Measurements from ENCODE around the gene TECPR2.

The TECPR2 gene

DNA sequence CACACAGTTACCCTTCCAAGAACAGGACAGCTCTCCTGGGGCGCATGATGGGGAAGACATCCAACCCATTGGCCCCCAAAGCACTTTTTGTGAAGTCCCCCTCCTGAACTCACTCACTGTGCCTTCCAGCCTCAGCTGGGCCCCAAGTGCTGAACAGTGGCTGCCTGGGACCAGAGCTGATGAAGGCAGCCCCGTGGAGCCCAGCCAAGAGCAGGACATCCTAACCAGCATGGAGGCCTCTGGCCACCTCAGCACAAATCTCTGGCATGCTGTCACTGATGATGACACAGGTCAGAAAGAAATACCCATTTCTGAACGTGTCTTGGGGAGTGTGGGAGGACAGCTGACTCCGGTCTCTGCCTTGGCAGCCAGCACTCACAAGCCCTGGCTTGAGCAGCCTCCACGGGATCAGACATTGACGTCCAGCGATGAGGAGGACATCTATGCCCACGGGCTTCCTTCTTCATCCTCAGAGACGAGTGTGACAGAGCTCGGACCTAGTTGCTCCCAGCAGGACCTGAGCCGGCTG is 72.0 kb downstream of the TECPR2 start:
- DNase-seq = no peak

DNA sequence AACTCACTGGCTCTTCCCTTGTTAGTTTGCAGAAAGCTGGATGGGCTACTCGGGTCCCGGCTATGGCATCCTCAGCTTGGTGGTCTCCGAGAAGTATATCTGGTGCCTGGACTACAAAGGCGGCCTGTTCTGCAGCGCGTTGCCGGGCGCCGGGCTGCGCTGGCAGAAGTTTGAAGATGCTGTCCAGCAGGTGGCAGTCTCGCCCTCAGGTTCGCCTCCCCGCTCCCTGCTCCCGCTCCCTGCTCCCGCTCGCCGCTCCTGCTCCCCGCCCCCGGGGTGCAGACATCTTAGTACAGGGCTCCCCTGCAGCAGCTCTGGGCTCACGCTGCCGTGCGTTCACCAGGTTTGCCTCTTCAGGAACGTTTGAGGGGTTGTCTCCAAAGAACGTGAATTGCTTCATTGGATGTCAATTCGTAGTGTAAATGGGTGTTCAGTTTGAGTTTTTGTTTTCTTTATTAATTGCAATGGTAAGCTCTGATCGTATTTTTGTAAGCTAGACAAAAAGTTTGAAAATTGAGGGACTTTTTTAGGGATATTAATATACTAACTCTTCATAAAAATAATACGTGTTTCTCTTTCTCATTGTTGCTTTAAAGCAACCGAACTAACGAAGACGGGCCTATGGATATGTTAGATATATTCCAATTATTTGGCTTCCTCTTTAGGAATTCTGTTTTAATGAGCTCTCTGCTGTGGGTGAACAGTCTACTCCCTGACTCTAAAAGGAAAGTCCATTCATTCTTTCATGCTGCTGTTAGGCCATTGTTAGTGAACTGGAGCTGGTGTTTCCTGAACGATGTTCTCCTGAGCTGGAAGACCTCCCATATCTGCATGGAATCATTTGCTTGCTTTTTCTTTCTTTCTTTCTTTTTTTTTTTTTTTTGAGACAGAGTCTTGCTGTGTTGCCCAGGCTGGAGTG is 75.5 kb downstream of the TECPR2 start:
- peak; percentile 80 for DNase-seq

DNA sequence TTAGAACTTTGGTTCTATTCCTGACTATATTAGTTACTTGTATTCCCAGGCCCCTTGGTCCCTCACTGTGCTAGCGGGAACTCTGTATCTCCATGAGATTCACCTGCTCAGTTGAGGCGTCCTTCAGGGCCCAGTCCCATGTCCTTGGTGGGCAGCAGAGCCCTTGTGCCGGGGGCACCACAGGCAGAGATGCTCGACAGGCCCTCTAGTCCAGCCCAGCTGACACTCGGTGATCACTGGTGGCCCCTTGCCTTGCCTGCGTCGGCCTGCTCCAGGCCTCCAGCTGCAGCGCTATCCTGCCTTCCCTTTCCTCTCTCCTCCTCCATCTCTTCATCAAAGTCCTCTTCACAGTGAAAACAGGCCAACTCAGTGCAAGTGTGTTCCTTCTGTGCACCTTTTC is 76.8 kb downstream of the TECPR2 start:
- DNase-seq = no peak

DNA sequence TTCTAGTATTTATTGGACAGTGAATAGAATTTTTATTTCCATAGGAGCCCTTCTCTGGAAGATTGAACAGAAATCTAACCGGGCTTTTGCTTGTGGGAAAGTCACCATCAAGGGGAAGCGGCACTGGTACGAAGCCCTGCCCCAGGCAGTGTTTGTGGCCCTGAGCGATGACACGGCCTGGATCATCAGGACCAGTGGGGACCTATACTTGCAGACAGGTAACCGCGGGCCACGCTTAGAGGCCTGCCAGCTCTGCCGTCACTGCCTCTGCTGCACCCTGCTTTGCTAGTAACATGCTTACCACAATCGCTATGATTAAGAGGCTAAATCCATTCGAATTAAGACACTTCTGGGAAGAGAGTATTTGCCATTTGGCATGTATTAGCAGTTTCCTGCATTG is 77.7 kb downstream of the TECPR2 start:
- no peak for DNase-seq

DNA sequence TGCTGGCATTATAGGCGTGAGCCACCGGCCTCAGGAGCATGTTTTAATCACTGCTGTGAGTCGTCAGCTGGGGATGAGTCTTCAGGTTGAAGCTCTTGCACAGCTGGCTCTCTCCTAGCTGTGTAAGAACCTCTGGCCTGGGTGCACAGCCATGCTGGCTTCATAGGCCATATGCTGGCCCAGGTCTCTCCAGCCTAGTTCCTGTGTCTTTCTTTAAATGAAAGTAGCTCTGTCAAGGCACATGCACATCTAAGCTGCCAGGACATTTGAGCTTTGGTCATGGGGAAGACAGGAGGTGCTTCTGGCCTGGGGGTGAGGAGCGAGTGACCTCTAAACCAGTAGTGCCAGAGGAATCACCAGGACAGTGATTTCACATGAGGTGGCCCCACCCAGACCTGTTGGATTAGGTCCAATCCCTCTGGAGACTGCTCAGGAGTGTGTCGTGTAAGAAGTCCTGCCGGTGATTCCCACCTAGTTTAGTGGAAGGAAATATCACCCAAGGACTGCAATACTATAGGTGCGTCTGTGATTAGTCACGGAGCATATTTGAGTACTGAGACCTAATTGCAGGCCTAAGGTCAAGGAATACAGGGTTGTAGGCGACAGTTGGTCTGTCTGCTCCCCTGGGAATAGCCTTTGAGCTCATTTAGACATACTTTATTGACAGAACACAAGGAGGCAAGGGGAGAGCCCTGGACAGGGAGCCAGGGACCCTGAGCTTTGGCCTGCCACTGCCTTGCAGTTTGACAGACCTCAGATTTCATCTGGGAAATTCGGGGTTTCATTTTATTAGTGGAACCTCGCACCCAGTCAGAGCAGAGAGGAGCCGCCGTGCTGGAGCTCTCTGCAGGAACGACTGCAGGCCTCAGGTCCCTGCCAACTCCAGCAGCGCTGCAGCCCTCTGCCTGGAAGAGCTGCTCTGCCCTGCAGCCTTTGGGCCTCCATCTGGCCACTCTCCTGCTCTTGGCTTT is 79.8 kb downstream of the TECPR2 start:
- no peak for DNase-seq

DNA sequence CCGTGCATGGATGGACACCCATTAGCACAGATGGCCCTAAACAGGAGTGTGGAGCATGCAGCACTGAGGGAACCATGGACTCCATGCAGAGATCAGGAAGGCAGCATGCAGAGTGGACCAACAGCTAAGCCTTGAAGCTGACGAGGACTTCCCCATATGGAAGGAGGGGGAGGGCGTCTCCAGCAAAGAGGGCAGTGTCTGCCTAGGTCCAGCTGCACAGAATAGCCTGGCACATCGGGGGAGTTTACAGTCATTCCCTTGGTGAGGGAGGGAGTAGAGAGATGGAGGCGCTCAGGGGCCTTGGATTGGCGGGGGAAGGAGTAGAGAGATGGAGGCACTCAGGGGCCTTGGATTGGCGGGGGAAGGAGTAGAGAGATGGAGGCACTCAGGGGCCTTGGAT is 82.3 kb downstream of the TECPR2 start:
- DNase-seq = no peak

DNA sequence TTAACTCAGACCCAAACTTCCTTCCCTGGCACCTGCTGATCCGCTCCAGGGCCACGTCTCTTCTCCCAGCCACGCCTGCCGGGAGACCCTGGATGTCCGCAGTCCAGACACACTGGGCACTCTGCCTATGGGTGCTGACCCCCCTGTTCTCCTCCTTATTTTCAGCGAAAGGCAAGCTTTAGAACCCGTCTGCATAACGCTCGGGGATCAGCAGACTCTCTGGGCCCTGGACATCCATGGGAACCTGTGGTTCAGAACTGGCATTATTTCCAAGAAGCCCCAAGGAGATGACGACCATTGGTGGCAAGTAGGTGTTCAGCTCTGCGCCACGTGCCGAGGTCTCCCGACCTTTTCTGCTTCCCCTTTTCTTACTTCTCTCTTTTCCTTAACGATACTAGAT is 82.9 kb downstream of the TECPR2 start:
- no peak for DNase-seq

DNA sequence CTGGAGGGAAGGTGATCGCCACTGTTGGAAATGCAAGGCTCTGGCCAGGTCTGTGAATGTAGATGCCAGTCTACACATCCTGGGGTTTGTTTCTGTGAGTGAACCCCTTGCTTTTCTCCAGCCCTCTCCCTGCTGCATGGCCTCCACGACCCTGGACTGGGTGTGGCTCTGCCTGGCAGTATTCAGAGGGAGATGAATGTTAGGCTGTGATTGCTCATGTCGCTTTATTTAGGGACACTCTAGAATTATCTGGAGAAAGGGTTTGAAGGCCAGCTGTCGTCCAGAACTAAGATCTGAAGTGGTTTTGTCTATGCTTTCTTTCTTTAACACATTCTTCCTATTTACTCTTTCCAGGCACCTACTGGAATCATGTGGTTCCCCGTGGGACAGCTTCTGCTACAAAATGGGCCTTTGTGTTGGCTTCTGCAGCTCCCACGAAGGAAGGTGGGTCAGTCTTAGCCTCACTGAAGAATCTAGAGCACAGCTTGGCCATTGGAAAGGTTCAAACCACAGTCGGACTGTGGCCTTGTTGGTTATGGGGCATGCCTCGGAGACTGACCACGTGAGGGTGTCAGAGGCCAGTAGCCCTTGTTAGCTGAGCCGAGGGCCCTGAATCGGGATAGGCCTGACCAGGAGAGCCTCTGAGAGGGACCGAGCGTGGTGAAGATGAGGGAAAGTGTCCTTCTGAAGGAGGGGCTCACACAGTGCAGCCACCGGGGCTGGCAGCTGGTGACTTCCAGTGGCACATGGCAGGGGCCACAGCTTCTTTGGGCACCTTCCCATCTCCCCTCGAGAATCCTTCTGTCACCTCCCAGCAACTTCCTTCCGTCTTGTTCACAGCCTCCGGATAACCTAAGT is 87.7 kb downstream of the TECPR2 start:
- DNase-seq = no peak

DNA sequence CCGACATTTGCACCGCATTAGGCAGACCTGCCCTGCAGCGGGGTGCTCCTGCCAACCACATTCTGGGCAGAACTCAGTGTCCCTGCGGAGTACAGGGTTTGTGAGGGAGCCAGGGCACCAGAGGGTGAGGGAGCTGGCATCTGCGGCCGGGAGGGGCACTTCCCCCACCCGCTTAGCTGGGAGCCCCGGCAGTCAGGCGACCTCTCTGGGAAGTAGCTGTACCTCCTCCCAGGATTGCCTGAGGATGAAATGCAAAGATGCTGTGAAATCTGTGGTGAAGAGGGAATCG is 88.3 kb downstream of the TECPR2 start:
- DNase-seq = no peak

DNA sequence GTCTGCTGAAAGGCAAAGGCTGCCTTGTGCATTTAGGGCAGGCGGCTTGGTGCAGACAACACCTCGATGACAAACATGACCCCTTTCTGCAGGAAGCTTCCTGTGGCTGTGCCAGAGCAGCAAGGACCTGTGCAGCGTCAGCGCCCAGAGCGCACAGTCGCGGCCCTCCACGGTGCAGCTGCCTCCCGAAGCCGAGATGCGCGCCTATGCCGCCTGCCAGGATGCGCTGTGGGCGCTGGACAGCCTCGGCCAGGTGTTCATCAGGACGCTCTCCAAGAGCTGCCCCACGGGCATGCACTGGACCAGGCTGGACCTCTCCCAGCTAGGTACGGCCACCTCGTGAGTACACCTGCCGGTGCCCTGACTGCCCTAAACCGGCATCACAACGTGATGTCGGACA is 89.6 kb downstream of the TECPR2 start:
- DNase-seq = no peak

DNA sequence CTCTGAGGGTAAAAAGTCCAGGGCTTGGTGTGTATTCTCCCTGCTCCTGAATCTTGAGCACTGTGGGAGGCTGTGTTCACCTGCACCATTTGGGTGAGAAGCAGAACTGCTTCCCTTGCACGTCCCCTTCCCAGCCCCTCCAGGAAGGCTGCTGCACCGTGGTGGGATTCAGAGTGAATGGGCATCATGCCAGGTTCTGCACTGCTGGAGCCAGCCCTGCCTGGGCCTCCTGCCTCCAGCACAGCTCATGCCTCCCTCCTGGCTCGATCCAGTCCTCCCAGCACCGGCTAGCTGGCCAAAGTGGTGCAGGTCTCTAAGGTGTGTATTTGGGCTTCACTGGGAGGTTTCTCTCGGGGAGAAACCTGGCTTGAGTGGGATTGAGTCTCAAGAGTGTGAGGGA is 92.0 kb downstream of the TECPR2 start:
- DNase-seq = no peak

DNA sequence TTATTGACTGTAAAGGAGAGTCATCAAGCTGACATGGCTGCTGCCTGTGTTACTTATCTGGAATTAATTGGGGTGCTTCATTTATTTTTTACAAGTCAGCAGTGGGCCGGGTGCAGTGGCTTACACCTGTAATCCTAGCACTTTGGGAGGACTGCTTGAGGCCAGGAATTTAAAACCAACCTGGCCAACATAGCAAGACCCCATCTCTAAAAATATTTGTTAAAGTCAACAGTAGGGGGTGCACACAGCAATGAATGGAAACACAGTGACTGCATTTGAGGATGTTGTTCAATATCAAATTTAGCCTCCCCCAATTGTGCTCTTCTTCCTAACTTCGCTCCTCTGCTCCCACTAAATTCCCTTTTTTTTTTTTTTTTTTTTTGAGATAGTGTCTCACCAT is 94.8 kb downstream of the TECPR2 start:
- no peak for DNase-seq

DNA sequence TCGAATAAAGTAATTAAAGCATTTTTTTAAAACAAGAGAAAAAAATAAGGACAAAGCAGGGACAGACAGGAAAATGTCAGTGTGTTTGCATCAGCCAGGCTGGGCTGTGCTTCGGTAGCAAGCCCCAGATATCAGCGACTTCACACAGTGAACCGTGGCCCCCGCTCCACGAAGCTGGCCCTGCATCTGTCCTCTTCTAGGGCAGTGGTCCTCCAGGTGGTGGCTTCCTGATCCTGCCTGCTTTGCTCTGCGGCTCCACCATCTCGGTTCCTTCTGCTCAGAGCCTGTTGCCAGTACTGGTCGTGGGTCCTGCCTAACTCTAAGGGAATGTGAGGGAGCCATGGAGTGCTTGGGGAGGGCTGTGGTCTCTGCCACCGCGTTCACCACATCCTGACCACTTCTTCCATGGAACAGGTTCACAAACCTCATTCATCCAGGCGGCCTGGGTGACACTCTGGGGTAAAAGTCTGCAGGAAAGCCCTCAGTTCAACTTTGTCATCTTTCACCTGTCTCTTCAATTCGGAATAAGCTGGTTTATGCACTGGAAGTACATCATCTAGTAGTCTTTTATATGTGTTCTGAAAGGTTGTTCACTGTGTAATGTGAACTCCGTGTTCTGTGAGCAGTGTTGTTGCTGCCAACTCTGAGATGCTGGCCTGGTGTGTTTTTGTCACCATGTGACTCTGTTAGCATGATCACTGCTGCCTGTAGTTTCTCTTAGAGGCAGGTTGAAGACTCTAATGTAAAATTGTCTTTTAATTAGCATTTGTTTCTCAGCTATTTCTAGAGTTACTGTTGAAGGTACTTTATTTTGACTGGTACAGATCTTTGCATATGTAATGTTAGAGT is 99.0 kb downstream of the TECPR2 start:
- no peak for DNase-seq

DNA sequence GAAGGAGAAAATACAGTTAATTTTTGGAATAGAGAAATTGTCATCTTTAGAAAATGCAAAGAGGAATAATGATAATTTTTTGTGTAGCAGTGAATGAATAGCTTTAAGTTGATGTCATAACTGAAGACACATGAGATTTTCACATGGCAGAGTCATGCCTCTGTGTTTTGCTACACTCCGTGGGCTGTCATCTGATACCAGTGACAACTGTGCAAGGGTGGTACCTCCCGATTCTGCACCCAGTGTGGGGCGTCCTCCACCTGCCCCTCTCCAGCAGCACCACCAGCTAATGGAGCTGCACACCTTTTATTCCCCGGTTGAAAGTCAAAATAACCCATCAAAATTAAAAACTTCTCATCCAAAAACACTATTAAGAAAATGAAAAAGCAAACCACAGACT is 99.7 kb downstream of the TECPR2 start:
- DNase-seq = no peak

DNA sequence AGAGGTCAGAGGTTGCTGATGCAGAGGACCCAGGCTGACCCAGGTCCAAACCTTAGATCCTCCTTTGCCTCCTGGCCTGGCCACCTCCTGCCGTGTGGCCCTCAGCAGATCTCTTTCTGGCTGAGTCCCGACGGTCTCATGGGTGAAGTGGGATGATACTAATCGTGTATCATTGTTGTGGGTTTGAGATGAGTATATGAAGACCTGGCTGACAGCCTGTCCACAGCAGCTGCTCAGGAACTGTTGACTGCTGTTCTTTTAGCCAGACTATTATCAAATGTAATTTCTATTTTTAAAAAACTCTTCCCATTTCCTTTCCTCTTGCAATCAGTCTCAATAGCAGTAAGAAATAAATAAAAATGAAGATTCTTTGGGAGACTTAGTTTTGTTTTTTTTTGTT is 101.3 kb downstream of the TECPR2 start:
- no peak for DNase-seq

DNA sequence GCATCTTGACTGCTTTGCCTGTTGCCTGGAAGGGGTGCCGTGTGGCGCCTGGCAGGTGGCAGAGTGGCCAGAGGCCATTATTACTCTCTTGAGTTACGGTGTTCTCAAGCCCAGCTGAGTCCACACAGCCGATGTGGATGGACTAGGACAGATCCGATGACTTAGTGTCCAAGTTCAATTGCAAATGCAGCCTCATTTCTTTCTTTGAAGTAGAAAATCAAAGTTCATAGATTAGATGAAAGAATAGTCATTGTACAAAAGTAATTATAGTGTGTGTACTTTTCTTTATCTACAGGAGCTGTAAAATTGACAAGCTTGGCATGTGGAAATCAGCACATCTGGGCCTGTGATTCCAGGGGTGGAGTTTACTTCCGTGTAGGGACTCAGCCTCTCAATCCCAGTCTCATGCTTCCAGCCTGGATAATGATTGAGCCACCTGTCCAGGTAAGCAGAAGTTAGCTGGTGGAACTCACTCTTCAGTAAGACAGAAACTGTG is 102.2 kb downstream of the TECPR2 start:
- no peak for DNase-seq

DNA sequence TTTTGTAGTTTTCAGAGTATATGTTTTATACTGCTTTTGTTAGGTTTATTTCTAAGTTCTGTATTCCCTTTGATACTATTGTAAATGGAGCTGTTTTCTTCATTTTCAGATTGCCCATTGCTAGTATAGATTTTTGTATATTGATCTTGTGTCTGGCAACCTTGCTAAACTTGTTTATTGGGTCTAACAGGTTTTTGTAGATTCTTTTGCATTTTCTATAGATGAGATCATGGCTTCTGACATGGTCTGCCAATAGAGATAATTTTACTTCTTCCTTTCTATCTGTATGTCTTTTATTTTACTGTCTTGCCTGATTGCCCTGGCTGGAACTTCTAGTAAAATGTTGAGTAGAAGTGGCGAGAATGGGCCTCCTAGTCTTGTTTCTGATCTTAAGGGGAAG is 106.5 kb downstream of the TECPR2 start:
- no peak for DNase-seq

DNA sequence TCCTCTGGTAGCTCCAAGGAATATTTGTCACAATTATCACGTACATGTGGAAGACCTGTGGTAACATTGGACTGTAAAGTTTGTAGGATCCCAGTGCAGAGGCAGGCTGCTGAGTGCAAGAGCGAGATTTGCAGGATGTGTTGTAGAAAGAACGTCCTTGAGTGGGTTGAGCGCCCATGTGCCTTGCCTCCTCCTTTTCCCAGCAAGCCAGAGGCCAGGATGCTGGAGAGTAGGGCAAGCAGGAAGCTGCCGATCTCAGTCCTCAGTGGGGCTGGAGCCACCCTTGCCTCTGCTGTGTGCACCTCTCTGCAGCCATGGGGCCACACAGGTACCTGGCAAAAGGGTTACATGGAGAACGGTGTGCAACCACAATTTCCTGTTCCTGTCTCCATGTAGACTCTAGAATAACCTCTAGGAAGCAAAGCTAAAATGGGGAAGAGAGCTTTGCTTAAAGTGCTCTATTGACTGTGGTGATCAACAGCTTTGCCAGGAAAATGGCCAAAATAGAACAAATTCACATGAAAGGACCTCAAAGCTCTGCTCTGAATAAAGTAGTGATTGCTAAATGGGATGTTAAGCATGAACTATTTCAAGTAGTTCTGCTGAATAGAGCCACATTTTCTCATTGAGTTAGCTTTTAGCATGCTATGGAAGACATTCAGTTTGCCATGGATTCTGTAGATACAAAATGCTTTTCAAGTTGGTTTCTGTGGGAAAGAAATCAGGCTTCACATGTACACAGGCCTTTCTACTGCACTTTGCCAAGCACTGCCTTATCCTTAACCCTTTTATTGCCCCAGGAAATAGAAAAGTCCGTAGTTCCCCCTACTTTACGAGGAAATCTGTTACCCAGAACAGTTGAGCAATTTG is 109.4 kb downstream of the TECPR2 start:
- DNase-seq = no peak

DNA sequence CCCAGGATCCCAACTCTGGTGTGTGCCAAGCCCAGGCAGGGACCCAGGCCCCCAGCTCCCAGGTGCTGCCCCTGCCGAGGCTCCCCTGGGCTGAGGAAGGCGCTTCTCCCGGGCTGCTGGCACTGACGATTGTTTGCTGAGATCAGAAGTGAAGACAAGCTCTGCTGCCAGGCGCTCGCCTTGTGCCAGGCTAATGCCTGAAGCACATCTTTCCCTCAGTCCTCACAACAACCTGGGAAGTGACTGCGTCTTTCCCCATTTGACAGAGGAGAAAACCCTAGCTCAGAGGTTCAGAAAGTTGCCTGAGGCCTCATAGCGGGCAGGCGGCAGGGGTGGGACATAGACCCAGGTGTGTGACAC is 110.0 kb downstream of the TECPR2 start:
- DNase-seq = no peak

DNA sequence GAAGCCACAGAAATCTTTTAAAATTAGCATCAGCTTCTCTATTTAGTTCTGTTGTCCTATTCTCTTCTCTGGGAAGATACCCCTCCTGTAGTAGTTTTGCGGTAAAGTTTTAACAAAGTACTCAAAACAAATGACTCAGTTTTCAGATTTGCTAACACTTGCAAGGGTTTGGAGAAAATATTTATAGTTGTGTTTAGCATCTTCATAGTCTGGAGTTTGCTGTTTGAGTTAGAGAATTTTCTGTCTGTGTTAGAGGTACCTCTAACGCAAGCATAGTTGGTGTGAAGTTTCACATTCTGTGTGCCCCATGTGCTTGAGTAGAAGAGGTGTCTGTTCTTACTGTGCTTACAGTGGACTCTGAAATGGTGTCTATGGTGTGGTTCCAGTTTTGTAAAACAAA is 110.8 kb downstream of the TECPR2 start:
- DNase-seq = no peak

DNA sequence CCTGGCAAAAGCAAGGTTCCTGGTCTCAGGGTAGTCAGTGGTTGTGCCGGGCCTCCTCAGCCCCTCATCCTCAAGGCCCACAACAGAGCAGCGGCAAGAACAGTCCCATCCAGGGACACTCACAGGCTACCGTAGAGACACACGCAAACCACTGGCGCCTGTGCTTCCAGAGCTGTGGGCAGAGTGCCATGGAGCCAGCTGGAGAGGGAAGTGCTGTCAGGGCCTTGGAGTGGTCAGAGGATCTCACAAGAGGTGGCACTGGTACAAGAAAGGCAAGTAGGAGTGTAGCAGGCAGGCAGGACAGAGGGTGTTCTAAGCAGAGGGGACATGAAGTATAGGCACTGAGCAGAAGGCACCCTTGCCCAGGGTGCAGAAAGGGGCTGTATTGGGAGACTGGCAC is 112.2 kb downstream of the TECPR2 start:
- peak; percentile 91 for DNase-seq
